HG03097 (cell line): ENCODE data around the gene SPECC1L.
"Not testable (repeated sequence)": the region's sequence is repeated elsewhere in the genome, so short reads cannot be mapped to it uniquely, and the experiment has no call there.

Experiments
- ATAC-seq: cut with Tn5 transposase; IDR thresholded peaks from one replicate; pipeline ENCODE4 v1.9.1; 2021; ENCODE audit not compliant: unreplicated experiment, low FRiP score

SPECC1L gene

DNA sequence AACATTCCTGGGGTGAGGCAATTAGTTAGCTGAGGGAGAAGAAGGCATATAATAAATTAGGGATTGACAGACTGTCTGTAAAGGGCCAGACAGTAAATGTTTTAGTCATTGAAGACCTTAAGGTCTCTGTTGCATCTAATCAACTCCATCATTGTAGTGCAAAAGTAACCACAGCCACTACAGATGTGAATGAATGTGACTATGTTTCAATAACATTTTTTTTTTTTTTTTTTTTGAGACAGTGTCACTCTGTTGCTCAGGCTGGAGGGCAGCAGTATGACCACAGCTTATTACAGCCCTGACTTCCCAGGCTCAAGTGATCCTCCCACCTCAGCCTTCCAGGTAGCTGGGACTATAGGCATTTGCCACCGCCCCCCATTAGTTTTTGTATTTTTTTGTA is 9.7 kb downstream of the SPECC1L start:
- not testable (repeated sequence) for ATAC-seq

DNA sequence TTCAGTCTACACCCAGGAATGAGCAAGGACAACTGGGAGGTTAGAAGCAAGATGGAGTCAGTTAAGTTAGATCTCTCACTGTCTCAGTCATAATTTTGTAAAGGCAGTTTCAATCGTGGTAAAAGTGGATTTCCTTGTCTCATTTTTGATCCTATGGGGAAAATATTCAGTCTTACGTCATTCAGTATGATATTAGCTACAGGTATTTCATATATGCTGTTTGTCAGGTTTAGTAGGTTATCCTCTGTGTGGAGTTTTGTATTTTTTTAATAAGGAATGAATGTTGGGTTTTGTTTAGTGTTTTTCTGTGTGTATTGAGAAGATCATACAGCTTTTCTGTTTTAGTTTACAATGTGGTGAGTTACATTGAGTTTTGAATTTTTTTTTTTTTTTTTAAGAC is 11.8 kb downstream of the SPECC1L start:
- no peak for ATAC-seq

DNA sequence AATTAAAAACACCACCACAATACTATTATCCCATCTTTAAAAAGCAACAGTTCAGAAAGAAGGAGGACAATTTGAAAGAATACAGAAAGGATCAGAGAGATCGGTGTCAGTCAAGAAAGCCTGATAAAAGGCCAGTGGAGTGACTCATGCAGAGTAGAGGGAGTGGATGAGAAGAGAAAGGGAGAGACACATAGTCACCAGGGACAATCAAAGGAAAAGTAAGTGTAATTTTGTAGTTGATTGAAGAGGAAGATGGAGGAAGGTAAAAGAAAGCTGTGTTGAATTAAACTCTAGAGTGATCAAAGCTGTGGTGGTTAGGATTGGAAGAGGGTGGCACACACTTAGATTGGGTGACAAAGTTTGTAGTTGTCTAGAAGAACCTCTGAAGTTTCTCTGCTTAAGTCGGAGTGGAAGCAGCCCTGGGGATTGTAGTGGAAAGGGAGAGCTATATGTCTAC is 14.1 kb downstream of the SPECC1L start:
- ATAC-seq: no peak

DNA sequence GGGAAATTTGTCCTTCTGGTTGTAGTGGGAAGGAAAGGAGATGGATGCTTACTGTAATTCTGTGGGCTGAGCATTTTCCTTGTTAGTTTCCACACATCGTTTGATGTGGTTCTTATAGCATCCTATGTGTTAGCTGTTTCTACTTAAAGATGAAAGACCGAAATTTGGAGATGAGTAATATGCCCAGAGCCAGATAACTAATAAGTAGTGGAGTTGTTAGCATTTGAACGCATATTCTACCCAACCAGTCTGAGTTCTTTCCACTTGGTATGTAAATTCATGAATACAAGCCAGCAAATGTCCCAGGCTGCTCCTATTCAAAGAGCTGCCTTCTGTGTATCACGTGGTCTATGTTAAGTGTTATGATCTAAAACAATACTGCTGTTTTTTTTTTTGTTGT is 14.6 kb downstream of the SPECC1L start:
- ATAC-seq: no peak

DNA sequence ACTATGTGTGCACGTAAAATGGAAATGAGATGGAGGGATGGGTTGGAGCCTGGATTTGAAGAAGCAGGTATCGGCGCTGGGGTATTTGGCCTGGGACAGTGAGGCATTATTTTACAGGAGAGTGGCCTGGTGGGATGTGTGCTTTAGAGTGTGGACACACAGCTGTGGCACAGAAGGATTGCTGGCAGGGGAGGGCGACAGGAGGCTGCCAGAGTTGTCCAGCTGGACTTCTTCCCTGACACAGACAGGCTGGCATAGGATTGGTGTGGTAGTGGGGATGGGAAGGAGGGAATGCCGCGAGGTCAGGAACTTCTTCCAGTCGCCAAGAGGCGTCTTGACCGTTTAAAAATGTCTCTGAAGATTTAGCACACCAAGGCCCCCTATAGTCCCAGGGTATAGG is 16.6 kb downstream of the SPECC1L start:
- ATAC-seq: not testable (repeated sequence)

DNA sequence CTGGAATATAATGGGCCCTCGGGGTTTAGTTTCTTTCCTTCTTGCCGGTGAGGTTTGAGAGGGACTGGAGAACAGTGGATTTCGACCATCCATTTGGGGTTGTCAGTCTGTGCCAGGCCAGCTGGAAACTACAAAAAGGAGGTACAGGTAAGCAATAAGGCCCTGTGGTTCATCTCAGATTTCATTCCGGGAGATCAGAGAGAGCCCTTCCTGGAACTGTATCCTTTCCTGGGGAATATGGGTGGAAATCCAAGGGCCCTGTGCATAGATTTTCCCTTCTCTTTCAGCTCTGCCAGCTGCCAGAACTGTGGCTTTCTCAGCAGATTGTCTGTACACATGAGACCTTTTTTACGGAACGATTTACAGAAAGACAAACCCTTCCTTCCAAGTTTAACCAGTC is 17.2 kb downstream of the SPECC1L start:
- ATAC-seq: not testable (repeated sequence)

DNA sequence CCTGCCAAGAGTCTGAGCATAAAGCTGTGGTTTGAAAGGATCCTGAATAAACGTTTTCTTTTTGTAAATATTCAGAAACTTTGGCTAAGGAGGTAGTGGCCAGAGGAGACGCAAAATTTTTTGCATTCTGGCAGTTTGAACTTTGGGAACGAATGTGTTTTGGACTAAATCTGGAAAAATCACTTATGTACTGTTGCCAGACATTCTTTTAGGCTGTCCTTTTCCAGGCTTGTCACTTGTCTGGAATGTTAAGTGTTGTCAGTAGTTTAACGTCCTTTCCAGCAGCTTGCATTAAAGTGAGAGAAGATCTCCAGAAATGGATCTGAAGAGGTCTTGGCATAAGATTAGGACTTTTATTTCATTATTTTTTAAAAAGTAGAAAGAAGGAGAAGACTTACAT is 18.5 kb downstream of the SPECC1L start:
- ATAC-seq: no peak

DNA sequence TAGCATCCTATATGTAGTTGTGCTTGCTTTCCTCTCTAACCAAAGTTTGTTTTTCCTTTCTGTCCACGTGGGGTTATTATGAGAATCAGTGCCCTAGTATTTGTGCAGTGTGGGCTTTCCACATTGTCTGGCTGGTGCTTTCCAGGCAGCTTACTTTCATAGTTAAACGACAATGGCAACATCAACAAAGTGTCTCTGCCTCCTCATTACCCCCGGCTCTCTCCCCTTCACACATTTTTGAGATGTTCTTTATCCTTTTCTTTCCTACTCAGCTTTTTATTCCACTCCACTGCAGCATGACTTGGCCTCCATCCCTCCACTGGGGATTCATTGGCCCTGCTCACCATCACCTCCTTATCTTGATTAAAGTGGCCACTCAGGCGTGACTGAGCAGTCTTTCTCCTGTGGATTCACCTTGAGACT is 19.1 kb downstream of the SPECC1L start:
- no peak for ATAC-seq

DNA sequence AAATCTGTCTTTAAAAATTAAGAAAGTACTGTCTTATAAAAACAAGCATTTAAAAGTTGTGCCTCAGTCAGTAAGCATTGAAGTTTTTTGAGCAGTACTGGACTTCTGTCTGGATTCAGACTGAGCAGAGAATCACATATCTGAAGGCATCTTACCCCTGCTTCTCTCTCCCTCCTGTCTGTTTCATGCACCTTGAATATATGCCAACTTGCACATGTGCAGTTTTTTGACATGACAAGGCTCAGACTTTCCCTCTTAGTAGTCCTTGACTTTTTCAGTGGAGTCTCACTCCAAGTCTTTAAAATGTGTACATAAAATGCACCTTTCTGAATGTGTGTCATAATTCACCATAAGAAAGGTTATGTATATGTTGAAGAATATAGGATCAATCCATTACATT is 19.8 kb downstream of the SPECC1L start:
- ATAC-seq: no peak

DNA sequence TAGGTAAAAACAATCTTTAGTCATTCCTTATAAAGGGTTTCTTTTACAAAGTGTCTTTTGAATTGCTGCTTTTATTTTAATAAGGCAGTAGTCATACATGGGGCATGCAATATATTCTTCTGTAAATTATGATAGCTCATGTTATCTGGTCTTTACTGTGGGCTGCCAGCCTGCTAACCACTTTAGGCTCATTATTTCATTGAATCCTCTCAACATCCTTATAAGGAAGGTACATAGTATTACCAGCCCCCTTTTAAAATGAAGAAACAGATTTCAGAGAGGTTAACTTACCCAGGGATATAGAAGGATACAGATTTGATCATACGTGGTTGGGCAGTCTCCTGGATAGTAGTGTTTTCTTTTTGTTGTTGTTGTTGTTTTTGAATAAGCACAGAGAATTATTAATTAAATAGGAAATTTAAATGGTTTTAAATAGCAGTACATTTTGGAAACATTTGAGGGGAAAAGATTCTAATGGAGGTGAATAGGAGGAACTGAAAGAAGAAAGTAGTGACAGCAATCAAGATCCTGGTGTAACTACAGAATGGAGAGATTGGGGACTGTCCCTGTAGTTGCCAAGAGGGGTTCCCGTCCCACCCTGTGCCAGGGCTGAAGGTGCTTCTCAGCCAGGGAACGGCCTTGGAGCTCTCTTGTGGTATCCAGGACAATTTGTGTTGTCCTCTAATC is 21.0 kb downstream of the SPECC1L start:
- no peak for ATAC-seq

DNA sequence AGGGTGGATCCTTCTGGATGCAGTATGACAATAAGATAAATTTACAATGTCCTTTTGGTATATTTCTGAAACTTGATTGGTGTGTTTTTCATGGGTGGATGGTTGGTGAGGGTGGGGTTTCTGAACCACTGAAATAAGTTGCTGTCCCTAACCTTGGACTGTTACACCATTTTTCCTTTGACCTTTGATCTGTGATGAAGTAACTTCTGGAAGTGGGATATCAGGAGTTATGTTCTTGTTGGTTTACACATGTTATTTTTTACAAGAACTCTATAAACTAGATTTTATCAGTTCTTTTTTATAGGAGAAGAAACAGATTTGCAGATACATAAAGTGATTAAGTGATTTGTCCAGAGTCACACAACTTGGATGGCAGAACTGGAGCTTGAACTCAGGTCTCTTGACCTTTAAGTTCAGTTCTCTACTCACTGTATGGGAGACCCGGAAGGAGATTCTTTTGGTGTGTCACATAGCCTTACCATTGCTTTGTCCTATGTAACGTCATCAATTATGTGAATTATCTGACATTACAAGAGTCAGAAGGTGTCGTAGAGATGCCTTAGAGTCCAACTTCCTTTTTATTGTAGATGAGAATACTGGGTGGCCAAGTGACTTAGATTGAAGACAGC is 21.7 kb downstream of the SPECC1L start:
- ATAC-seq: not testable (repeated sequence)

DNA sequence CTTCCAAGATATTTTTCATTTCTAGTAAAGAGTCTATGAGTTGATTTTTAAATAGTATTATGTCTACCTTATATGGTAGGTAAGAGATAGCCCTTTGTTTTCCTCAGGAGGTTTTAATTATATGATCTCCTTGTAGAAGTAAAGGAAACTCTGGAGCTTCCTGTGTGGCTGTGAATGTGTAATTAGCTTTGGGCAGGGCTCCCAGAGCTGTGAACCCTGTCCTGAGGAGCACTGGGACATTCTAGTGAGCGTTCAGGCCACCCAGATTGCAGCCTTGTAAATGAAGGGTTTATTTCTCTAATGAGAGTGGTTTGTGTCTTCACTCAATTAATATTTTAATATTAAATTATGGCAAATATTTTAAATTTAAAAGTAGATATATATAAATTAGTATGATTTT is 24.3 kb downstream of the SPECC1L start:
- not testable (repeated sequence) for ATAC-seq

DNA sequence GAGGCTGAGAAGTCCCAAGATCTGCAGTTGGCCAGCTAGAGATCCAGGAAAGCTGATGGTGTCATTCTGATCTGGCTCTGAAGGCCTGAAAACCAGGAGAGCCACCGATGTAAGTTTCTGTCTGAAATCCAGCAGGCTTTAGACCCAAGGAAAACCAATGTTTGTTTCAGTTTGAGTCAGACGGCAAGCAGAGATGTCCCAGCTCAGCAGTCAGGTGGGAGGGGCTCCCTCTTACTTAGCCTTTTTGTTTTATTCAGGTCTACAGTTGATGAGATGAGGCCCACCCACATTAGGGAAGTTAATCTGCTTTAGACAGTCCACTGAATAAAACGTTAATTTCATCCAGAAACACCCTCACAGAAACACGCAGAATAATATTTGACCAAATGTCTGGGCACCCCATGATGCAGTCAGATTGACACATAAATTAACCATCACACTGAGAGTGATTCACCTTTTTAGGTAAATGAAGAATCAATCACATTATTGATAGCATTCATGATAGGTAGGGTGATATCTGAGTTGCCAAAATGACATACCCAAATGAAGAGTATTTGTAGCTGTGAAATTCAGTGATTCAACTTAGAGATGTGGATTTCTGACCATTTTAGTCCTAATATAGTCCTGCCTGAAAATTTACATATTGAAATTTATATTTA is 28.0 kb downstream of the SPECC1L start:
- not testable (repeated sequence) for ATAC-seq

DNA sequence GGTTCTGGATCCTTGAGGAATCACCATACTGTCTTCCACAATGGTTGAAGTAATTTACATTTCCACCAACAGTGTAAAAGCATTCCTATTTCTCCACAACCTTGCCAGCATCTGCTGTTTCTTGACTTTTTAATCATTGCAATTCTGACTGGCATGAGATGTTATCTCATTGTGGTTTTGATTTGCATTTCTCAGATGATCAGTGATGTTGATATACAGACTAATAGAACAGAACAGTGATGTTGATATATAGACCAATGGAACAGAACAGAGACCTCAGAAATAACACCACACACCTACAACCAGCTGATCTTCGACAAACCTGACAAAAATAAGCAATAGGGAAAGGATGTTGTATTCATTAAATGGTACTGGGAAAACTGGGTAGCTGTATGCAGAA is 29.9 kb downstream of the SPECC1L start:
- not testable (repeated sequence) for ATAC-seq

DNA sequence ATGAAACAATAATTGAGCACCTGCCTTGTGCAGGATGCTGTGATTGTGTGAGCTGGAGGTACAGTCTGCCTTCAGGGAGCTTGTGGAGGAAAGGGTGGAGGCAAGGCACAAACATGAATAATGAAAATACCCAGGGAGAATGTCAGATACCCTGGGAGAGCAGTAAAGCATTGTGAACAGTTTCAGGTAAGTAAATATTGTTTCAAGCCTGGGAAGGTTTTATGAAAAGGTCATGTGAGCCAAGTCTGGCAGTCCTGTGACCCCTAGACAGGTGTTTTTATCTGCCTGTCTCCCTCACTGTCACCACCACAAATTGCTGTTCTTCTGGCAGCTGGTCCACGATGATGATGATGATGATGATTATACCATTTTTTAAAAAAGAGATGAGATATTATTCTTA is 32.0 kb downstream of the SPECC1L start:
- no peak for ATAC-seq

DNA sequence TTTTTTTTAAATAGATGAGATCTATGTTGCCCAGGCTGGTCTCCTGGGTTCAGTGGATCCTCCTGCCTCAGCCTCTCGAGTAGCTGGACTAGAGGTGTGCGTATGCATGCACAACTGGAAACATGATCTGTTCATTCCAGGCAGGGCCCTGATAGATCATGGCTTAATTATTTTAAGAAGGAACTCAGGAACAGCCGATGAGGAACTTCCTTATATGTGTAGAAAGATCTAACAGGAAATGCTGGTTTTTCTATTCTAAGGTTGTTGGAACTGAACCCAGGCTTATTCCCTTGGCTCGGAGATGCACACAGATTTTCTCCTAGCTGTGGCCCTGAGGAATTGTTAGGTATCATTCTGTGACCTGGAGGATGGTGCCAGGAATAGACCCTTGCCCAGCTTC is 32.4 kb downstream of the SPECC1L start:
- ATAC-seq: no peak

DNA sequence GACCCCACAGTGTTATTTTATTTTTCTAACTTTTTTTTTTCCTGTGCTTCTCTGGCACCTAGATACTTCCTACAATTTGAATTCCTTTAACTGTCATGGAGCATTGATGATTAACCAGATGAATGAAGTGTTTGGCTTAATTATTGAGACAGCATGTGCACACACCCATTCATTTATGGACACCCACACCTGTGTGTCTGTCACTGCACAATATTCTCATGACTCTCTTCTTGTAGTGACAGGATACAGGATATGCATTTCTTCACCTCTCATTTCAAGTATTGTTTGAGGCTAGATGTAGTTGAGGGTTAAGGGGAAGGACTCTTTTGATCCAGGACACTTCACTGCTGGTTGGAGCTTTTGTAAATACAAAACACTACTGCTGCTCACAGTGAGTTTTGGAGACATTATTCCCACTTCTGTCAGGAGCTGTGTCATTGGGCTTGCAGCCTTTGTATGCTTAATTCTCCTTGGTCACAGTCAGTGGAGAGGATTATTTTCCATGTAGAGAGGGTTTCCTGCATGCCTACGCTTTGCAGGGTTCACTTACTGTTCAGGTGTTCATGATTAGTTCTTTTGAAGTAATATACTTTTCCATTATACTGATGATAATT is 33.5 kb downstream of the SPECC1L start:
- ATAC-seq: no peak

DNA sequence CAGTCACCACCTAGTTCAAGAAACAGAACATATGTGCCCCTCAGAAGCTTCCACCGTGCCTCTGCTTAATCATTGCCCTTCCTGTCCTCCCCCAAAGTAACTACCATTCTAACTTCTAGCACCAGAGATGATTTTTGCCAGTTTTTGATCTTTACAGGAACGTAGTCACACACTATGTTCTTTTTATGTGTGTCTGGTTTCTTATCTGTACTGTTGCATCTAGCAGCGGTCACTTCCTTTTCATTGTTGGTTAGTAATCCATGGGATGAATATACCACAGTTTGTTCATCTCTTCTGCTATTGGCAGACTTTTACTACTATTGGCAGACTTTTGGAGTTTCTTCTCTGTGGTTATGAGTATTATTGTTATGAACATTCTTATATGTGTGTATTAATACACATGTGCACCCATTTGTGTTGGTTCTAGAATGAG is 34.6 kb downstream of the SPECC1L start:
- ATAC-seq: no peak

DNA sequence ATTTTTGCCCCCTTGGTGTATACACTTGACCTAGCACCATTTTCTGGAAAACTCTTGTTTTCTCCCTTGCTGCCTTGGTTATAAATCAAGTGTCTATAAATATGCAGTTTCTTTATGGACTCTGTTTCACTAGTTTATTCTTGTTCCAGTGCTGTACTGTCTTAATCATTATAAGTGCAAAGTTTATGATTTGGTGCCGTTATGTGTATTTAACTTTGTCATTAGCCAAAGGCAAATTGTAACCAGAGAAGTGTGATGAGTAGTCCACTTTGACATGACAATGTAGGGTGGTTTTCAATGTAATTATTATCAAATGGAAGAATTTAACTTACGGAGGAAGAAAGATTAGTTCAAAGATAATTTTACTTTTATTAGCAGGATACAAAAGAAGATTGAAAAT is 40.3 kb downstream of the SPECC1L start:
- no peak for ATAC-seq

DNA sequence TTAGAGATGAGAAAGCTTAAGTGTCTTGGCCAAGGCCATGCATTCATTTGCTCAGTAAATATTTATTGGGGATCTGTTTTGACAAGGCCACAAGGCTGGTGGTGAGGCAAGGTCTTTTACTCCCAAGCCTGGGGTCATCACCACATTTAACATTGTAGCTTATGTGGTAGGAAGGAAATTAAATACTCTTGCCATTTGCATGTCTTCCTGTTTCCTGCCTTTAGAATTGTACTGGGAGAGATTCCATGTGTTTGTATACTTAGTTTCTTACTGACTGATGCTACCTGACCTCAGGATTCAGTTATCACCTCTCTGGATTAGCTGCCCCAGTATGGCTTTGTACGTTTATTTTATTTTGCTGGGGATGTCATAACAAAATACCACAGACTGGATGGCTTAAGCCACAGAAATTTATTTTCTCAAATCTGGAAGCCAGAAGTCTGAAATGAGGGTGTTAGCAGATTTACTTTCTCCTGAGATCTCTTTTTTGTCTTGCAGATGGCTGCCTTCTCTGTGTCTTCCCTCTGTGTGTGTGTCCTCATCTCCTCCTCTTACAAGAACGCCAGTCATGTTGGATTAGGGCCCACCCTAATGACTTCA is 44.8 kb downstream of the SPECC1L start:
- ATAC-seq: no peak

DNA sequence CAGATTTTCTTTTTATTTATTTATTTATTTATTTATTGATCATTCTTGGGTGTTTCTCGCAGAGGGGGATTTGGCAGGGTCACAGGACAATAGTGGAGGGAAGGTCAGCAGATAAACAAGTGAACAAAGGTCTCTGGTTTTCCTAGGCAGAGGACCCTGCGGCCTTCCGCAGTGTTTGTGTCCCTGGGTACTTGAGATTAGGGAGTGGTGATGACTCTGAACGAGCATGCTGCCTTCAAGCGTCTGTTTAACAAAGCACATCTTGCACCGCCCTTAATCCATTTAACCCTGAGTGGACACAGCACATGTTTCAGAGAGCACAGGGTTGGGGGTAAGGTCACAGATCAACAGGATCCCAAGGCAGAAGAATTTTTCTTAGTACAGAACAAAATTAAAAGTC is 45.6 kb downstream of the SPECC1L start:
- not testable (repeated sequence) for ATAC-seq
